Measurements from ENCODE around the gene ACTN1.

Gene ACTN1

DNA sequence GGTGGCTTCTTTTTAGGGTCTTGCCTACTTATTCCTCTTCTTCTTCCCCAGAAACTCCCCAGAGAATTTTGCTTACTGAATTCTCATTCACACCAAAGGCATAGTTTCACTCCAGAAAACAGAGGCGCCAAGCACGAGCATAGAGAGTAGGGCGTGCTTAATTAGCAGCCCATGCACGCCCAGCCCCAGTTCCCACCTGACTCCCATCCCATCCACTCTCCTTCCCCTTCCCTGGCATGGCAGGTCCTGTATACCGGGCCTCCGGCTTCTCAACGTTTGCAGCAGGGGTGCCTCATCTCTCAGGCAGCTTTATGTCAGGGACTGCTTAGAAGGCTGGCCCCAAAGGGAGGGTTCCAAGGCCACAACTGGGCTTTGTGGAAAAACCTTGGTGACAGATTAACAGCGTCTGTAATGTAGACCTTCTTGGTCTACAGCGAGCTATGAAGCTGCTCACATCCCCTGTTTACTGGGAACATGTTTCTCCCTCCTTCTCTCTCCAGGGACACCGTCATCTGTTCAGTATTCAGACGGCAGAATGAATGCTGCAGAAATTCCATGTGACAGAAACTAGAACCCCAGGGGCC is 62.7 kb downstream of the ACTN1 start:
- DNase-seq (ENCODE audit: low spot score), result no peak

- DNase-seq (ENCODE audit: low spot score), result no peak
Observed at GRCh38 chr14:68913516-68913915, 65.6 kb downstream of the ACTN1 start.

DNA sequence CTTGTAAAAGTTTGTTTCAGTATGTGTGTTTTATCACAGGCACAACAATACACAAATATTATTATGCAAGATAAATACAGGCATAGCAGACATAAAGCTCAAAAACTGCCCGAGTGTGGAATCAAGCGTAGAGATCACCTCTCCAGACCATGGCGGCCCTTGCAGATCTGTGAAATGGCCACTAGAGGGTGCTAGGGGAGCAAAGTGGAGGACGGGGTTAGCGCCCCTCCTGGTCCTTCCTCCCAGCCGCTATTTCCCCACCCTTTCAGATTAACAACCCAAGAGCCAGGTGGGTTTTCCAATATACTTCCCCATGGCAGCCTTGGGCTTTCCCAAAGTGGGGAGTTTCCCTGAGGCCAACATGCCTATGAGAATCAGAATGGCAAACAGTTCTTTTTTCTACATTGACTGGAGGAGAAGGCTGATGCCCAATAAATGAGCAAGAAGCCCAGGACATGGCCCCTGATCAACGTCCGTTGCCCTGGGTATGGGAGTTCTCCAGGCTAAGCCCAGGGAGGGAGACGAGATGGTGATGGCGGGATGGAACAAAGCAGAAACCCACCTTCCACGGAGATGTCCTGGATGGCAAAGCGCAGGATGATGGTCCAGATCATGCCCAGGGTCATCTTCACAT is 67.4 kb downstream of the ACTN1 start:
- peak; percentile 45 for DNase-seq (ENCODE audit: low spot score)

DNA sequence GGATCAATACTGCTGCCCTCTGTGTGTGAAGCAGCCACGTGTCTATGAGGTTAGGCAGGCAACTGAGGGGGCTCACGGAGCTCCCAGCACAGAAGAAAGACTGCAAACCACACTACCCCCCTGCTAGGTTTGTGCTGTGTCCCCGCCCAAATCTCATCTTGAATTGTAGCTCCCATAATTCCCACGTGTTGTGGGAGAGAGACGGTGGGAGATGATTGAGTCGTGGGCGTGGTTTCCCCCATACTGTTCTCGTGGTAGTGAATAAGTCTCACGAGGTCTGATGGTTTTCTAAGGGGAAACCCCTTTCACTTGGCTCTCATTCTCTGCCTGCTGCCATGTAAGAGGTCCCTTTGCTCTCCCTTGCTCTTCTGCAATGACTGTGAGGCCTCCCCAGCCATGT is 68.6 kb downstream of the ACTN1 start:
- DNase-seq (ENCODE audit: low spot score), result peak; percentile 33

- DNase-seq (ENCODE audit: low spot score), result no peak
Observed at GRCh38 chr14:68908803-68909202, 70.3 kb downstream of the ACTN1 start.

DNA sequence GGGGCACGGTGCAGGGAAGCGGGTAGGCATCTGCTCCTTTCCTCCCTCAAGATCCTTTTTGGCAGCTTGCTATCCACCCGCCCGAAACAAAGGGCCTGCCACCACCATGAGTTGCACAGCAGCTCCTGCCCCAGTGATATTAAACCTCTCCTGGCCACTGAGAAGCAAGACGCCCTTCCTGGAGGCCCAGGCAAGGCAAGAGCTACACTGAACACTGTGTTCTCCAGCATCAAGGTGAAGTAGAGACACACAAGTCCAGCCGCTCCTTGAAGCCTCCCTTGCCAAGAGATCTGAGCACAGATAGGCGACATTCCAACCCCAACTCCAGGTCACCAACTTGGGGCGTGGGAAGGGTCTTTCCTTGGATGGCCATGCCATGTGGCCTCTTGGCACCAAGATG is 70.9 kb downstream of the ACTN1 start:
- DNase-seq (ENCODE audit: low spot score), result no peak

- no peak for DNase-seq (ENCODE audit: low spot score)
Observed at GRCh38 chr14:68906439-68906838, 72.7 kb downstream of the ACTN1 start.

- DNase-seq (ENCODE audit: low spot score), result peak; percentile 27
Observed at GRCh38 chr14:68905107-68905895, 73.8 kb downstream of the ACTN1 start.

GRCh38 chr14:68902357-68902756 is 76.7 kb downstream of the ACTN1 start:
- DNase-seq (ENCODE audit: low spot score), result no peak

DNA sequence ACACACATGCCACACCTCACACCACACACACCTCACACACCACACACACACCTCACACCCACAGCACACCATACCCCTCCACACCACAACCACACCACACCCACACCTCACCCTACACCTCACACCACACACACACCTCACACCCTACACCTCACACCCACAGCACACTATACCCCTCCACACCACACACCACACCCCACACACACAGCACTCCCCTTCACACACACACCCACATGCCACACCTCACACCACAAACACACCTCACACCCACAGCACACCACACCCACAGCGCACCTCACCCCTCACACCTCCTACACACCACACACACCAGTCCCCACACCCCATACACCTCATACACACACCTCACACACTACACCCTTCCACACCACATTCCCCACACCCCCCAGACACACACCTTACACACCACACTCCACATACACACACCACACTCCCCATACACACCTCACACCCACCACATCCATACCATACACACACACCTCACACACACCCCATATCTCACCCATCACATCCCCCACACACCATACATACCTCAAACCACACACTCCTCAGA is 80.0 kb downstream of the ACTN1 start:
- no peak for DNase-seq (ENCODE audit: low spot score)

DNA sequence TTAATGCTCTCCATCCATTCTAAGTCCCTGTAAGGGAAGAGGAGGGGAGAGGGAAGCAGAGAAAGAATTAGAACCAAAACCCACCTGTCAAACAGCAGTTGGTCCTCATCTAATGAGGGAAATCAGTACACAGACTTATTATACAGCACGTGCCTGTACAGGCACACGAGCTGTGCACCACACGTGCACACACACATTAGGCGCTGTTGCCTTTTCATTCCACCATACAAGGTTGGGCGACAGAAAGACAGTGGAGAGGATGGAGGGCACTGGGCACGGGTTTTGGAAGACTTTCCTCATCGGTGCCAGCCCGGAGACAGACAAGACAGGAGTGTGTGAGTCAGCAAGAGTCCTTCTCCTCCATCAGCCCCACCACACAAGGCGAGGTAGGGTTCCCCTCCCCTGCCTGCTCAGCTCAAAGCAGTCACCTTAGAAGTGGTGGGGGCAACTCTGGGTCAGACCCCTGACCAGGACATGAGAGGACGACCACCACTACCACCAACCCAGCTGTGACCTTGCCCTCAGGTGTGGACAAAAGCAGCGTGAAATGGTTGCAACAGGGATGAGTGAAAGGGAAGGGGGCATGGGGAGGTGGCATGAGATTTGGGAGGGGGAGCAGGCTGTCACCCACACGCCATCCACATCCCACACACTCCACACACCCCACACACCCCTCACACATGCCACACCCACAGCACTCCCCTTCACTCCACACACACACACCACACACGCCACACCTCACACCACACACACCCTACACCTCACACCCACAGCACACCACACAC is 80.7 kb downstream of the ACTN1 start:
- no peak for DNase-seq (ENCODE audit: low spot score)

- no peak for DNase-seq (ENCODE audit: low spot score)
Observed at GRCh38 chr14:68897559-68898155, 81.4 kb downstream of the ACTN1 start.

- DNase-seq (ENCODE audit: low spot score), result no peak
Observed at GRCh38 chr14:68896132-68896531, 83.0 kb downstream of the ACTN1 start.

GRCh38 chr14:68894802-68895703 is 84.0 kb downstream of the ACTN1 start:
- DNase-seq (ENCODE audit: low spot score), result no peak

DNA sequence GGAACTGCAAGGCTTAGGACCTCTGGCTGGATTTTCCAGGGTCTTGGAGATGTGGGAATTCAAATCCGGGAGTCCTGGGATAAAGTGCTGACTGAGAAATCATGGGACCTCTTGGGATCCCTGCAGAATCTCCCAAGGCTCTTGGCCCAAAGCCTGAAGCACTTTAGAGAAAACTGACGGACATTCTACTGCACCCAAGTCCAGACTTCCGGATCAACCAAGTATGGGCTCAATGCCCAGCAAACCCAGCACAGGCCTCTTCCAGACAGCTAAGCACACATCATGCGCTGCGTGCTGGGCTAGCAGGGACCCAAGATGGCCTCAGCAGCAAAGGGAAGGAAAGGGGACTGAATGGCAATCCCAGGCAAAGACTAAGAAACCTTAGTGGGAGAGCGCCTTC is 85.0 kb downstream of the ACTN1 start:
- no peak for DNase-seq (ENCODE audit: low spot score)

- DNase-seq (ENCODE audit: low spot score), result no peak
Observed at GRCh38 chr14:68893566-68893965, 85.5 kb downstream of the ACTN1 start.

- no peak for DNase-seq (ENCODE audit: low spot score)
Observed at GRCh38 chr14:68892961-68893360, 86.1 kb downstream of the ACTN1 start.

DNA sequence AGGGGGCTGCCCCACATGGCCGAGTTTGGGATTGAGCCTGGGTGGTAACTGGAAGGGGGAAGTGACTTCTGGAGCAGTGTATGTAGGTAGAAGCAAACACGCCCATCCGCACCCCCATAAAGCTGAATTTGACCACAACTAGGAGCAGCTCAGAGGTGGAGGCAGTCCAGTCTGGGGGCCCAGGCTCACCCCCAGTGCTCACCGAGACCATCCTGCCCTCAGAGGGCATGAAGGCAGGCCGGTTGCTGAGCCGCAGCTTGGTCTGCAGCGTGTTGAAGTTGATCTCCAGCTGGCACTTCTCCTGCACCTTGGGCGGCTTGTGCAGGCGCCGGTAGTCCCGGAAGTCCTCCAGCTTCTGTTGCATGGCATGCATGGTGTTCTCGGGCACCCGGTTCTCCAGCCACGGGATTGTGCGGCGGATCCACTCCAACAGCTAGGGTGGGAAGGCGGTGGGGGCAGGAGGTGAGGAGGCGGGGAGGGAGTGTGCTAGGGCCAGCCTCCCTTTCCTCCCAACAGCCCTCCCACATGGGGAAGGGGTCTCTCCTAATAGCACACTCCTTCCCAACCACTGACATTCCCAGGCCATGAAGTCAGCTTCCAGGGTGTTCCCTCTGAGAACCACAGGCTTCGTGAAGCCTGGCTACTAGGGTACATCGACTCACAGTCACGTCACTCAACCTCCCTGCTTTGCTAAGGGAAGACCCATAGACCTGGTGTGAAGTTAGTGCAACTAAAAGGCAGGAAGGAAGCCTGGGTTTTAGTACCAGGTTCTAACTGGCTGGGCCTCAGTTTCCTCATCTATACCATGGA is 87.0 kb downstream of the ACTN1 start:
- no peak for DNase-seq (ENCODE audit: low spot score)

DNA sequence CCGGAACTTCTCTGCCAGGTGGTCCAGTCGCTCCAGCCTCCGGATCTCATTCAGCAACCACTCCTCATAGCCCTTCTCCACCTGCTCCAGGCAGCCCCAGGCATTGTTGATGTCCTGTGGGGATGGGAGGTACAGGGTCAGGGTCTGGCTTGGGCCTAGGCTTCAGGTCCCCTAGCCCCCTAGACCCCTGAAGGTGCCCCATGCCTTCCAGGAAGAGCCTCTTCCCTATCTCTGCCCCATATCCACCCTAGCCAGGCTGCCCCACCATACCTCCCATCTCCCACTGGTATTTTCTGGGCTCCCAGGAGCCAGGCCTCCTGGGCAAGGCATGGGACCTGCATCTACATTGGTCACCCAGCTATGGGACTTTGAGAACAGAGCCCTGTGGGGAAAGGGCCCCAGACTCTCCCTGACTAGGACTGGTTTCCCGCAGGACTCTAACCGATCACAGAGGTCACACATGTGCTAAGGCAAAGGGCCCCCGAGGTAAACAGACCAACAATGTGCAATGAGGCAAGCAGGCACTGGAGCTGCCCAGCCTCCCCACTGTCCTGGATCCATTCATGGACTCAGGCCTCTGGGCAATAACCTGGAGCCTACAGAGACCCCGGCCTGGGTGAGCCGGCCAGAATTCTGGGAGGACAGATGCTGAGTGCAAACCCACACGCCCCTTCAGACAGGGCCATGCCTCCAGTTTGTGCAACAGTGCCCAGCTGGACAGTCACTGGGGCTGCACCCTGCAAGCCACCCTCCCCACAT is 88.8 kb downstream of the ACTN1 start:
- DNase-seq (ENCODE audit: low spot score), result no peak

Data from putamen (tissue), 1 donor.